AG09309 (cell line): Measurements from ENCODE around the gene SH3TC1.

ENCODE experiments used
- DNase-seq: peaks from one replicate; pipeline ENCODE4 v3.0.0-alpha.2; 2010; ENCODE audit warnings: low read depth
- H3K4me3 ChIP-seq: 2 replicates; pipeline ENCODE4 v1.5.1; 2011; ENCODE audit warnings: mild to moderate bottlenecking, low read depth, low read length, moderate library complexity; ENCODE audit not compliant: control insufficient read depth
- CTCF ChIP-seq: IDR thresholded peaks from 2 replicates; pipeline ENCODE4 v1.5.1; 2011; ENCODE audit warnings: mild to moderate bottlenecking, low read depth, low read length, inconsistent platforms; ENCODE audit not compliant: insufficient read depth, control insufficient read depth; ENCODE audit errors: missing control alignments

SH3TC1 gene

DNA sequence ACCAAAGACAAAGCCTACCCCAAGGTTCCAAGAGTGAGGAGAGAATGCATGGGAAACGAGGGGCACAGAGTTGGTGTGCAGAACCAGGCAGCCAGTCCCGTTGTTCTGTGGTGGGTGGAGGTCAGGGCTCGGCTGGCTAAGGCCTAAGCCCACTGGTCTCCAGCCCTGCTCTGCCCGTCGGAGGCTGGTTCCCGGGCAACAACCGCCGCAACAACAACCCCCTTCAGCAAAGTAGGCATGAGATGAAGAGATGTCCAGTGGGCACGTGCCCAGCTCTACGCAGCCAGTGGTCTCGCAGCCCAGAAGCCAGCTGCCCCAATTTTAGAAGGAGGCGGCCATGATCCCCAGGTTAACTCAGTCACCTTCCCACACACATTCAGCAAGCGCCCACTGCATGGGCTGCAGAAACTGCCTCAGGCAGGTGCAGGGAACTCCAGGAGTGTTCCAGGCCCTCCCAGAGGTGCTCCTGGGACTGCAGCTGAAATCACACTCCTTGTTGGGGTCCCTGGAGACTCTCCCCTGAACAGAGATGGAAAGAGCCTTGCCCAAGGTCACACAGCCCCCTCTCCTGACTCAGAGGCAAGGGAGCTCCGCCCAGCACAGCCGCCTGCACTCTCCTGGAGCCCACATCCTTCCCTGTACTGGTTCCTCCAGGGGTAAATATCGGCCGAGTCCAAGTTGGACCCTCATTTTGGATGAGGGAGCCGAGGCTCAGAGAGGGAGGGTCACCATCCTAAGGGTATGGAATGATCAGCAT is 45.1 kb downstream of the SH3TC1 start:
- H3K4me3 ChIP-seq: no peak overlapping the region
- no peak for TF ChIP-seq CTCF
- no peak for DNase-seq

DNA sequence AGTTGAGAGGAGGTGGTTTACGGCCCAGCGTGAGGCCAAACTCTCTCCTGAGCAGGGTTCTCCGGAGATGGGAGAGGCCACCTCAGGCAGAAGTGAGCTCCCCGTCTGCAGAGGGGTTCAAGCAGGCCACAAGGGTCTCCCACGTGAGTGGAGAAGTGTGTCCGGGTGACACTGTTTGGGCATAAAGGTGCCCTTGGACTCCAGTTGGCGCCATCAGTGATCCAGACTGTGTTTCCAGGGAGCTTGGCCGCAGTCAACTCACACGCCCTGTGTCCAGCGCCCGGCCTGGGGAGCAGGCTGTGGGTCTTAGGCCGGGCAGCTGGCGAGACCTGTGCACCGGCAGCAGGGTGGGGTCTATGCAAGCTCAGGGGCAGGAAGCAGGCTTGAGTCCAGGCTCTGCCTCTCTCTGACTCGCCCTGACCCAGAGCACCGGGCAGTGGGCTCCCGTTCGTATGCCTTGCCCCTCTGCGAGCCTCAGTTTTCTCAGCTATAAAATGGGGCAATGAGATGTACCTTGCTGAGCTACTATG is 45.9 kb downstream of the SH3TC1 start:
- no peak overlapping the region for H3K4me3 ChIP-seq
- no peak for TF ChIP-seq CTCF
- no peak for DNase-seq

DNA sequence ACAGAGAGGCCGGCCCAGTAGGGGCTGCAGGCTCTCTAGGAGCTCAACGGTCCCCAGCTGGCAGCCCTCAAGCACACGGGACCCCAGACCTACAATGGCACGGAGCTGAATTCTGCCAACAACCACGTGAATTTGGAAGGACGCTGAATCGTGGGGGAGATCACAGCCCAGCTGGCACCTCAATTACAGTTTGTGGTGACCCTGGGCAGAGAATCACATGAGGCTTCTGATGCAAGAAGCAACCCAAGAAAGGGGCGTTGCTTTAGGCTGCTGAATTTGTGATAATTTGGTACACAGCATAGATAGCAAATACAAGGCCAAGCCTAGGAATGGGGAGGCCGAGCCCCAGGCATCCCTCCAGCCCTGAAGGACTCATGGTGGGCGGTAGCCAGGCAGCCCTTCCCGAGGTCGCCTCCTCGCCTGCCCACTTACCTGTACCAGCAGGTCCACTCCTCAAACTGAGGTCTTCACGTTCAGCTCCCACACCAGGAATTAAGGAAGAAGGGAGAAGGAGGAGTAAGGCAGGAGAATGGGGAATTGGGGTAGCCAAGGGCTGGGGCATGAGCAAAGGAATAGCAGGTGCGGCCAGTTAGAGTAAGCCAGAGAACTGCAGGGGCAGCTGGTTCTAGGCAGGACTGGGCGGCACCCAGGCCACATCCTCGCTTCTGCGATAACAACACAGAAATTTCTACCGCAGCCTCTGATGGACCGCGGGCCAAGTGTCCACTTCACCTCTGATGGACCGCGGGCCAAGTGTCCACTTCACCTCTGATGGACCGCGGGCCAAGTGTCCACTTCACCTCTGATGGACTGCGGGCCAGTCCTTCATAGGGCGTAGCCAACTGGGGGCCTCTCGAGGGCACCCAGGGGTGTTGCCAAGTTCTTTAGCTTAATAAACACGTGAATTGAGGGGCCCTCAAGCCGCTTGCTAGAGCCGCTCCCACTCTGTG is 47.1 kb downstream of the SH3TC1 start:
- no peak for DNase-seq
- no peak overlapping the region for H3K4me3 ChIP-seq
- no peak for TF ChIP-seq CTCF

DNA sequence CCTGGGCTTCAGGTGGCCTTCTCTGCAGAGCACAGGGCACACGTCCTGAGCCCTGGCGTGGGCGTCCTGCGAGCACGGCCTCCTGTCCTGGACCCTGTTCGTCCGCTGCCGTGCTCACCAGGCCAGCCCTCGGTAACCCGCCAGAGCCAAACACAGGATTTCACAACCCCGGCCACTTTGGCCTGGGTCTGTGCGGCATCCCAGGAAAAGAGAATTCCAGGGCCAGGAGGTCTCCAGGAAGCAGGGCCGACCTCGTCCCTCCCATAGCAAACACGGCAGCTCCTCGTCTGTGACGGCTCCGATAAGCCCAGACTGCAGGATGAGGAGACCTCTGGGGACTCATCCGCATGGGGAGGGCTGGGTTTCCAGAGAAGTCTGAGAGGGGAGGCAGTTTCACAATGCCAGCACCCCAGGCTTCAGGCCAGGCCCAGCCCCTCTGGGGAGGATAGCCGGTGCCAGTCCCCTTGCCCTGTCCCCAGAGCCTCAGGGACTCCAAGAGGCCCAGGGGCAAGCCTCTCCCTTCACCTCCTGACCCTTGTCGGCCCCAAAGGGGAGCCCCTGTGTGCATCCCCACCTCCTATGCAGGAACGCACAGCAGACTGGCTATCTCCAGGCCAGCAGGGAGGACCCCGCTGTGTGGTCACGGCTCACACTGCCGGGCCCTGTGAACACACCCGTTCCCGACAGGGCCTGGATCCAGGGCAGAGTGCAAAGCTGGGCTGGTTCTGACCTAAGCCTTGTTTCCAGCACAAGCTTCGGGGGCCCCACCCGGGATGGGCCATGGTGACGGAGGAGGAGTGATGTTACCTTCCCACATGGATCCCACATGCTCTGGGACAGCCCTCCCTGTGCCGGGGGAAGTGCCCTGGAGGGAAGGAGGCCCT is 48.2 kb downstream of the SH3TC1 start:
- H3K4me3 ChIP-seq: no peak overlapping the region
- DNase-seq: no peak
- no peak for TF ChIP-seq CTCF

DNA sequence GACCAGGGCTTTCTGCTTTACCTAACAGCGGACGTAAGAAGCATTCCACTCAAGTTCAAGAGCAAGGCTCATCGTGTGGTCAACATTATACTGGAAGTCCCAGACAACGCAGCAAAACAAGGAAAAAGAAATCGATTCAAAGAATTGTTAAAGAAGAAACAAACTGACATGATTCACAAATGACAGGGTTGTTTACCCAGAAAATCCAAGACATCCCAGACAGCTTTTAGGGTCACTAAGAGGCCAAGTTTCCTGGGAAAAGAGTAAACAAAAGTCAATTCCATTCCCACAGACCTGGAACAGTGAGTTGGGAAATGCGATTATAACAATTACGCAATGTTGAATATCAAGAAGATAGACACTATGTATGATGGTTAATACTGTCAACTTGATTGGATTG is 49.0 kb downstream of the SH3TC1 start:
- no peak overlapping the region for H3K4me3 ChIP-seq
- TF ChIP-seq CTCF: no peak
- DNase-seq: no peak

DNA sequence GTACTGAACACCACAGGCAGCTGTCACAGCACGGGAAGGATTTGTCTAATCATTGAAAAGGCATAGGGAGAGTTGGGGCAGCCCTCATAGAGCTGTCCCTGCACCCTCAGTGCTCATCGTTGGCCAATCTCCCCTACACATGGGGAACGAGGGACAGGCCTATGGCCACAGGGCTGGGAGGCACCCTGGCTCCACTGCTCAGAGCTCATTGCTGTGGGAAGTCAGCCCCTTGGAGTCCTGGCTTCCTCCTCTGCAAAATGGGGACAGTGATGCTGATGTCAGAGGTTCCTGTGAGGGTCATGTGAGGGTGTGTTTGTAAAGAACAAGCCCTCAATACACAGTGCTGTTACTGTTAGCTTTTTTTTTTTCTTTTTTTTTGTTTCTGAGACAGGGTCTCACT is 51.1 kb downstream of the SH3TC1 start:
- no peak overlapping the region for H3K4me3 ChIP-seq
- TF ChIP-seq CTCF: no peak
- no peak for DNase-seq
